Panc1 (cell line): ENCODE data around the gene ATP6V0B. TPM values are rescaled to one million over a fixed set of nuclear protein-coding genes. Genes with fewer than 3 reads are reported as not detected.
A peak's percentile ranks its signal among the peaks of the same experiment; 100 is the strongest.

Source experiments
- ATAC-seq: fragments of 200-7000 bp; cut with Tn5 transposase; 2 replicates; pipeline ENCODE4 v1.9.1; 2020; ENCODE audit warnings: mild to moderate bottlenecking, moderate library complexity
- Bru-seq: library from RNA; stranded (reverse); fragments of 400-500 nt; gene quantifications from one replicate; lab custom pipeline; 2021; lab: Mats Ljungman, UMichigan
- BruChase-seq, 2 experiments: library from RNA; stranded (reverse); fragments of 400-500 nt; gene quantifications; one replicate each; lab custom pipeline; 2021; lab: Mats Ljungman, UMichigan
- BruUV-seq: library from RNA; stranded (reverse); fragments of 400-500 nt; replicated peaks from 2 replicates; lab custom pipeline; 2021; lab: Mats Ljungman, UMichigan
- CTCF ChIA-PET: fragments of 300-600 bp; sonication (Branson Sonifier 250); formaldehyde crosslinking; loops from one replicate; lab custom pipeline; 2022; ENCODE audit warnings: antibody characterized with exemption; lab: Charles Lee
- POLR2A ChIA-PET: fragments of 300-600 bp; sonication (Branson Sonifier 250); formaldehyde crosslinking; loops from one replicate; lab custom pipeline; 2022; ENCODE audit warnings: antibody characterized with exemption; lab: Charles Lee
- DNase-seq: peaks from one replicate; pipeline ENCODE4 v3.0.0-alpha.2; 2010; ENCODE audit warnings: low read depth, low spot score
- H3K27ac ChIP-seq: 2 replicates; pipeline ENCODE4 v1.5.1; 2011; ENCODE audit warnings: mild to moderate bottlenecking, low read length, inconsistent platforms
- H3K27me3 ChIP-seq: fragments of 200-500 bp; sonication (Bioruptor generic); 2 replicates; pipeline ENCODE4 v1.6.0; 2014; ENCODE audit warnings: low read length, inconsistent platforms; ENCODE audit not compliant: control insufficient read depth, insufficient read depth
- H3K36me3 ChIP-seq: fragments of 200-500 bp; sonication (Bioruptor generic); 2 replicates; pipeline ENCODE4 v1.5.1; 2014; ENCODE audit warnings: inconsistent platforms, mild to moderate bottlenecking, low read length, moderate library complexity; ENCODE audit not compliant: control insufficient read depth, insufficient read depth
- H3K4me1 ChIP-seq: 2 replicates; pipeline ENCODE4 v1.5.1; 2011; ENCODE audit warnings: inconsistent platforms, mild to moderate bottlenecking, low read length, moderate library complexity; ENCODE audit not compliant: control insufficient read depth, insufficient read depth
- H3K4me3 ChIP-seq, 2 experiments: 2 replicates each; pipeline ENCODE4 v1.5.1; 2011 to 2012; ENCODE audit warnings: low read depth in 2 of 2, low read length in 2 of 2, mild to moderate bottlenecking in 2 of 2, inconsistent platforms in 1 of 2, moderate library complexity in 1 of 2
- H3K9me3 ChIP-seq: fragments of 200-500 bp; sonication (Bioruptor generic); 2 replicates; pipeline ENCODE4 v1.5.1; 2014; ENCODE audit warnings: low read depth, mild to moderate bottlenecking, inconsistent platforms, low read length, moderate library complexity; ENCODE audit not compliant: control insufficient read depth, insufficient read depth
- POLR2AphosphoS5 ChIP-seq: IDR thresholded peaks from 2 replicates; pipeline ENCODE4 v1.6.1; 2012; ENCODE audit warnings: mild to moderate bottlenecking, low read depth, low read length, moderate library complexity
- SIN3A ChIP-seq: IDR thresholded peaks from 2 replicates; pipeline ENCODE4 v1.6.1; 2012; ENCODE audit warnings: low read depth, mild to moderate bottlenecking, low read length, moderate library complexity, borderline replicate concordance; ENCODE audit not compliant: insufficient read depth
- TCF7L2 ChIP-seq: IDR thresholded peaks from 2 replicates; pipeline ENCODE4 v1.6.1; 2011; ENCODE audit warnings: mild to moderate bottlenecking, low read depth, low read length, inconsistent platforms
- in situ Hi-C: cut with HindIII; loops from 2 replicates; pipeline ENCODE4 v1.10.0; 2016; ENCODE audit warnings: low sequenced_read_pairs, low pct_unique_long_range_greater_than_20kb
- intact Hi-C: fragments of 100-400 bp; cut with micrococcal nuclease; formaldehyde crosslinking; loops from one replicate; pipeline ENCODE4 v1.10.0; 2022; ENCODE audit not compliant: unreplicated experiment
- long read RNA-seq: library from polyadenylated mRNA; unstranded; transcript quantifications from one replicate; pipeline ENCODE4 v2.0.0, GENCODE V29; 2021; ENCODE audit not compliant: unreplicated experiment
- polyA plus RNA-seq: library from polyadenylated mRNA; unstranded; fragments of >200 nt; gene quantifications from one replicate; pipeline ENCODE4 v1.2.1, GENCODE V29; 2012; ENCODE audit warnings: missing spikeins; ENCODE audit not compliant: insufficient read length
- total RNA-seq: library from RNA; stranded (reverse); gene quantifications from one replicate; pipeline ENCODE4 v1.2.1, GENCODE V29; 2021; ENCODE audit not compliant: unreplicated experiment
- TF ChIP-seq, protein P1 (sequence below): fragments of 450-650 bp; IDR thresholded peaks from 2 replicates; pipeline ENCODE4 v1.5.1; 2017; ENCODE audit warnings: mild to moderate bottlenecking
- TF ChIP-seq, protein P2 (sequence below), 2 experiments: IDR thresholded peaks; 2 replicates each; pipeline ENCODE4 v1.6.1; 2011 to 2012; ENCODE audit warnings: low read depth in 2 of 2, control low read depth in 1 of 2, low read length in 1 of 2, mild to moderate bottlenecking in 1 of 2, moderate library complexity in 1 of 2; ENCODE audit not compliant: insufficient read depth in 1 of 2

Gene ATP6V0B
- total RNA-seq (134 TPM), Bru-seq, nascent RNA (percentile 84 among the genes with signal in this experiment), BruChase-seq, experiment 1, labeled RNA remaining after a 2-hour chase (percentile 87 among the genes with signal in this experiment), BruChase-seq, experiment 2, labeled RNA remaining after a 6-hour chase (percentile 93 among the genes with signal in this experiment)
- 119 TPM for polyA plus RNA-seq
- long read RNA-seq, transcript ATP6V0B-211 (6 exons, 825 nt), result minor isoform, 10 of 127 reads
- long read RNA-seq, transcript ATP6V0B-201 (7 exons, 944 nt), result minor isoform, 16 of 127 reads
- long read RNA-seq, transcript ATP6V0B-205 (8 exons, 1,298 nt), result major isoform, 79 of 127 reads
- long read RNA-seq, partial matches to known transcripts, result 1 of 127 reads
- long read RNA-seq, other reads (novel, unspliced or antisense), result 18 of 127 reads

DNA sequence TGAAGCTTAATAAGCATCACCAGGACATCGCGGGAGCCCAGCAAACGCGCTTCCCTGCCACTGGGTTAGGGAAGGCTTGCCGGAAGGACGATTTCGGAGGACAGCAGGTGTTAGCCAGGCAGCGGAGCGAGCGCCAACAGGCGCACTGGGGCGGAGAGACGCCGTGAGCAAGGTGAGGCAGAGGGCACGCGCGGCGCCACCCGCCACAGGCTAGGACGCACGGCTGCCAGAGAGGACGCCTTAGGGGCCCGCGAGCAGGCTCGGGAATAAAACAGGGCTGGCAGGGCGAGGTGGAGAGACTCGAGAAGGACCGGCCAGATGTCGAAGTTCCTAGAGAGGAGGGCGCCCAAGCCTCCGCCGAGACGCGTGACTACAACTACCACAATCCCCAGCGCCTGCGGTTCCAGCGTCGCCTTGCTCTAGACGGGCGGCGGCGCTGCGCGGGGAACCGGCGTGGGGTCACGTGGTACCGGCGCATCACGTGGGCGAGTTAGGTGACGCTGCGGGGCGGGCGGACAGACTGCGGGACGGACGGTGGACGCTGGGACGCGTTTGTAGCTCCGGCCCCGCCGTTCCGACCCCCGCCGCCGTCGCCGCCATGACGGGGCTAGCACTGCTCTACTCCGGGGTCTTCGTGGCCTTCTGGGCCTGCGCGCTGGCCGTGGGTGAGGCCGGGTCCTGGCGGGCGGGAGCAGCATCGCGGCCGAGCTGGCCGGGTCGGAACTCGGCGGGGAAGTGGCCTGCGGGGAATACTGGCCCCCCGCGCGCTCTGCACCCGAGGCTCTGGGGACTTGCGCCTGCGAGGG, at the start of gene ATP6V0B:
ATP6V0B (plus strand) TSS at position 518 of the 806 bp plus-strand sequence; CDS start at position 599, 81 bp downstream.
- no peaks in the 10 kb centered on the region for H3K9me3 ChIP-seq
- peak within 1 kb of the TSS; percentile 80 to 85 for H3K4me3 ChIP-seq
- H3K27ac ChIP-seq, result peak within 1 kb of the TSS; percentile 89
- no peaks in the 10 kb centered on the region for H3K27me3 ChIP-seq
- peaks cover 13% of the 10 kb centered on the region; the same call in 1 of the 2 replicates for H3K36me3 ChIP-seq
- ChIA-PET POLR2A (interaction anchor here (0.6 to 0.7 kb wide), 2 partner anchors 209 to 266 kb away, joined by 3 to 9 read pairs; no protein-coding TSS in a partner anchor), CTCF (interaction anchor here (0.6 kb wide), 1 partner anchor 19 kb away, joined by 4 read pairs; no protein-coding TSS in a partner anchor)
- in situ Hi-C loops (no loop called here), intact Hi-C loops (no loop called here)
- BruUV-seq, result no TSS peak
- no peak for DNase-seq
- H3K4me1 ChIP-seq, result peaks cover 43% of the 10 kb centered on the region
- TF ChIP-seq, protein P1, sequence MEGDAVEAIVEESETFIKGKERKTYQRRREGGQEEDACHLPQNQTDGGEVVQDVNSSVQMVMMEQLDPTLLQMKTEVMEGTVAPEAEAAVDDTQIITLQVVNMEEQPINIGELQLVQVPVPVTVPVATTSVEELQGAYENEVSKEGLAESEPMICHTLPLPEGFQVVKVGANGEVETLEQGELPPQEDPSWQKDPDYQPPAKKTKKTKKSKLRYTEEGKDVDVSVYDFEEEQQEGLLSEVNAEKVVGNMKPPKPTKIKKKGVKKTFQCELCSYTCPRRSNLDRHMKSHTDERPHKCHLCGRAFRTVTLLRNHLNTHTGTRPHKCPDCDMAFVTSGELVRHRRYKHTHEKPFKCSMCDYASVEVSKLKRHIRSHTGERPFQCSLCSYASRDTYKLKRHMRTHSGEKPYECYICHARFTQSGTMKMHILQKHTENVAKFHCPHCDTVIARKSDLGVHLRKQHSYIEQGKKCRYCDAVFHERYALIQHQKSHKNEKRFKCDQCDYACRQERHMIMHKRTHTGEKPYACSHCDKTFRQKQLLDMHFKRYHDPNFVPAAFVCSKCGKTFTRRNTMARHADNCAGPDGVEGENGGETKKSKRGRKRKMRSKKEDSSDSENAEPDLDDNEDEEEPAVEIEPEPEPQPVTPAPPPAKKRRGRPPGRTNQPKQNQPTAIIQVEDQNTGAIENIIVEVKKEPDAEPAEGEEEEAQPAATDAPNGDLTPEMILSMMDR, result no peak
- TF ChIP-seq SIN3A (peak; percentile 86; the same call in 1 of the 2 replicates), POLR2AphosphoS5 (peak; percentile 75), TCF7L2 (peak; percentile 23; the same call in 1 of the 2 replicates)
- TF ChIP-seq, protein P2, sequence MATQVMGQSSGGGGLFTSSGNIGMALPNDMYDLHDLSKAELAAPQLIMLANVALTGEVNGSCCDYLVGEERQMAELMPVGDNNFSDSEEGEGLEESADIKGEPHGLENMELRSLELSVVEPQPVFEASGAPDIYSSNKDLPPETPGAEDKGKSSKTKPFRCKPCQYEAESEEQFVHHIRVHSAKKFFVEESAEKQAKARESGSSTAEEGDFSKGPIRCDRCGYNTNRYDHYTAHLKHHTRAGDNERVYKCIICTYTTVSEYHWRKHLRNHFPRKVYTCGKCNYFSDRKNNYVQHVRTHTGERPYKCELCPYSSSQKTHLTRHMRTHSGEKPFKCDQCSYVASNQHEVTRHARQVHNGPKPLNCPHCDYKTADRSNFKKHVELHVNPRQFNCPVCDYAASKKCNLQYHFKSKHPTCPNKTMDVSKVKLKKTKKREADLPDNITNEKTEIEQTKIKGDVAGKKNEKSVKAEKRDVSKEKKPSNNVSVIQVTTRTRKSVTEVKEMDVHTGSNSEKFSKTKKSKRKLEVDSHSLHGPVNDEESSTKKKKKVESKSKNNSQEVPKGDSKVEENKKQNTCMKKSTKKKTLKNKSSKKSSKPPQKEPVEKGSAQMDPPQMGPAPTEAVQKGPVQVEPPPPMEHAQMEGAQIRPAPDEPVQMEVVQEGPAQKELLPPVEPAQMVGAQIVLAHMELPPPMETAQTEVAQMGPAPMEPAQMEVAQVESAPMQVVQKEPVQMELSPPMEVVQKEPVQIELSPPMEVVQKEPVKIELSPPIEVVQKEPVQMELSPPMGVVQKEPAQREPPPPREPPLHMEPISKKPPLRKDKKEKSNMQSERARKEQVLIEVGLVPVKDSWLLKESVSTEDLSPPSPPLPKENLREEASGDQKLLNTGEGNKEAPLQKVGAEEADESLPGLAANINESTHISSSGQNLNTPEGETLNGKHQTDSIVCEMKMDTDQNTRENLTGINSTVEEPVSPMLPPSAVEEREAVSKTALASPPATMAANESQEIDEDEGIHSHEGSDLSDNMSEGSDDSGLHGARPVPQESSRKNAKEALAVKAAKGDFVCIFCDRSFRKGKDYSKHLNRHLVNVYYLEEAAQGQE (IDR thresholded peaks at IDR 0.05; ENCODE audit: insufficient read depth in 1 of 2, low read depth in 2 of 2, low read length in 1 of 2), result 0 out of 4 replicates have a peak, but pooled peaks of 1 of the 2 experiments have one; percentile 63
- peak; percentile 86 for ATAC-seq

DNA sequence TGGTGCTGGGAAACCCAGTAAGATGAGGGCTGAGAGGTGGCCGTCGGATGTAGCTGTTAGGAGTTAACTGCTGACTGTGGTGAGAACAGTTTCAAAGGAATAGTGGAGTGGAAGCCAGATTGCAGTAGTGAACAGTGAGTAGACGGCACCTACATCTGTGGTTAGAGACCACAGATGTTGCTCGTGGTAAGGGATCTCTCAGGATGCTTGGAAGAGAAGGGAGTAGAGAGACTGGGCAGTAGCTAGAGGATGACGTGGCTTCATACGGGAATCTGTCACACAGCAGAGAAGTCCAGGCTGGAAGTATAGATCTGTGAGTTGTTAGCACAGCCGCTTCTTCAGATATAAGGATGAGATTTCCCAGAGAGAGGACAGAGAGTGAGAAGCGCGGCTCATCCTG, 48.9 kb upstream of the ATP6V0B start:
- CTCF ChIA-PET, result no interaction called here
- no peak for DNase-seq
- no peak overlapping the region for H3K27ac ChIP-seq
- intact Hi-C loops (no loop called here), in situ Hi-C loops (loop anchor here (25.0 kb wide), 1 partner anchor 164 kb away; no protein-coding TSS in a partner anchor)
- no peak overlapping the region for H3K4me3 ChIP-seq
- TF ChIP-seq, protein P2 (IDR thresholded peaks at IDR 0.05; ENCODE audit: insufficient read depth in 1 of 2, low read depth in 2 of 2, low read length in 1 of 2), result no peak
- no peaks in the 10 kb centered on the region for H3K9me3 ChIP-seq
- BruUV-seq, result no TSS peak
- no peak for ATAC-seq
- POLR2A ChIA-PET, result no interaction called here
- no peaks in the 10 kb centered on the region for H3K27me3 ChIP-seq
- H3K4me1 ChIP-seq, result peaks cover 7% of the 10 kb centered on the region
- no peaks in the 10 kb centered on the region for H3K36me3 ChIP-seq
